ENCODE measurements around the gene DBT. TPM values are rescaled to one million over a fixed set of nuclear protein-coding genes. Genes with fewer than 3 reads are reported as not detected.

DBT gene
- total RNA-seq, 4 donors from 2014 or later, result 1.8 to 7.6 (median 4.9) TPM

GRCh38 chr1:100184536-100184935 is 65.1 kb downstream of the DBT start:
- no peaks in the 10 kb centered on the region for H3K9me3 ChIP-seq
- peaks cover 0 to 7% (median 0%) of the 10 kb centered on the region in 4 donors for H3K4me1 ChIP-seq
- intact Hi-C loops (cut with DNase I; ENCODE audit: low total_unique reads), result no loop called here
- no peak overlapping the region for H3K4me3 ChIP-seq
- 58% methylated on average over 1 of the region's 1 CpG; no CpG with 5 or more reads in 1 of the 2 donors for WGBS, 2 donors (ENCODE audit: low coverage in 1 of 2)
- in situ Hi-C loops (cut with MboI; ENCODE audit: low pct_ligation_motif_present in 1 of 4, low pct_unique_long_range_greater_than_20kb in 1 of 4, low sequenced_read_pairs in 3 of 4), result no loop called here
- H3K27ac ChIP-seq, result no peak overlapping the region
- H3K27me3 ChIP-seq, result no peaks in the 10 kb centered on the region
- DNase-seq, result no peak
- no peak for TF ChIP-seq EP300 (IDR thresholded peaks at IDR 0.05; ENCODE audit: low read depth)
- TF ChIP-seq, protein P1, sequence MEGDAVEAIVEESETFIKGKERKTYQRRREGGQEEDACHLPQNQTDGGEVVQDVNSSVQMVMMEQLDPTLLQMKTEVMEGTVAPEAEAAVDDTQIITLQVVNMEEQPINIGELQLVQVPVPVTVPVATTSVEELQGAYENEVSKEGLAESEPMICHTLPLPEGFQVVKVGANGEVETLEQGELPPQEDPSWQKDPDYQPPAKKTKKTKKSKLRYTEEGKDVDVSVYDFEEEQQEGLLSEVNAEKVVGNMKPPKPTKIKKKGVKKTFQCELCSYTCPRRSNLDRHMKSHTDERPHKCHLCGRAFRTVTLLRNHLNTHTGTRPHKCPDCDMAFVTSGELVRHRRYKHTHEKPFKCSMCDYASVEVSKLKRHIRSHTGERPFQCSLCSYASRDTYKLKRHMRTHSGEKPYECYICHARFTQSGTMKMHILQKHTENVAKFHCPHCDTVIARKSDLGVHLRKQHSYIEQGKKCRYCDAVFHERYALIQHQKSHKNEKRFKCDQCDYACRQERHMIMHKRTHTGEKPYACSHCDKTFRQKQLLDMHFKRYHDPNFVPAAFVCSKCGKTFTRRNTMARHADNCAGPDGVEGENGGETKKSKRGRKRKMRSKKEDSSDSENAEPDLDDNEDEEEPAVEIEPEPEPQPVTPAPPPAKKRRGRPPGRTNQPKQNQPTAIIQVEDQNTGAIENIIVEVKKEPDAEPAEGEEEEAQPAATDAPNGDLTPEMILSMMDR (IDR thresholded peaks at IDR 0.05), result no peak
- no peak for TF ChIP-seq POLR2A (IDR thresholded peaks at IDR 0.05)
- no peak for TF ChIP-seq POLR2AphosphoS5 (IDR thresholded peaks at IDR 0.05)
- no peaks in the 10 kb centered on the region for H3K36me3 ChIP-seq

GRCh38 chr1:100183370-100183769 is 66.3 kb downstream of the DBT start:
- Histone ChIP-seq H3K36me3 (no peaks in the 10 kb centered on the region), H3K27me3 (no peaks in the 10 kb centered on the region), H3K4me3 (no peak overlapping the region), H3K27ac (no peak overlapping the region), H3K4me1 (no peaks in the 10 kb centered on the region), H3K9me3 (no peaks in the 10 kb centered on the region)
- in situ Hi-C loops (cut with MboI; ENCODE audit: low pct_ligation_motif_present in 1 of 4, low pct_unique_long_range_greater_than_20kb in 1 of 4, low sequenced_read_pairs in 3 of 4), result no loop called here
- DNase-seq, result no peak
- intact Hi-C loops (cut with DNase I; ENCODE audit: low total_unique reads), result no loop called here
- WGBS, 2 donors (ENCODE audit: low coverage in 1 of 2), result 95 to 98% methylated on average over 3 to 4 of the region's 4 CpGs
- TF ChIP-seq, protein P1 (IDR thresholded peaks at IDR 0.05), result no peak
- TF ChIP-seq POLR2A (IDR thresholded peaks at IDR 0.05), result no peak
- TF ChIP-seq EP300 (IDR thresholded peaks at IDR 0.05; ENCODE audit: low read depth), result no peak
- TF ChIP-seq POLR2AphosphoS5 (IDR thresholded peaks at IDR 0.05), result no peak

- no peaks in the 10 kb centered on the region for H3K4me1 ChIP-seq
- no peaks in the 10 kb centered on the region for H3K9me3 ChIP-seq
- in situ Hi-C loops (cut with MboI; ENCODE audit: low pct_ligation_motif_present in 1 of 4, low pct_unique_long_range_greater_than_20kb in 1 of 4, low sequenced_read_pairs in 3 of 4) (no loop called here), intact Hi-C loops (cut with DNase I; ENCODE audit: low total_unique reads) (no loop called here)
- no peaks in the 10 kb centered on the region for H3K36me3 ChIP-seq
- H3K27me3 ChIP-seq, result no peaks in the 10 kb centered on the region
- TF ChIP-seq, protein P1 (IDR thresholded peaks at IDR 0.05), result no peak
- TF ChIP-seq EP300 (IDR thresholded peaks at IDR 0.05; ENCODE audit: low read depth) (no peak), POLR2AphosphoS5 (IDR thresholded peaks at IDR 0.05) (no peak), POLR2A (IDR thresholded peaks at IDR 0.05) (no peak)
- WGBS, 2 donors (ENCODE audit: low coverage in 1 of 2), result 59 to 68% methylated on average over 5 of the region's 5 CpGs
- H3K4me3 ChIP-seq, result no peak within 1 kb of the TSS
- H3K27ac ChIP-seq, result no peak within 1 kb of the TSS
- no peak for DNase-seq
Observed at GRCh38 chr1:100178091-100178490, 71.5 kb downstream of the DBT start, which contains the start of gene LRRC39. Gene LRRC39, minus strand, starts transcription at chr1:100178256. Its CDS starts 9,740 bp downstream, at chr1:100168516.

GRCh38 chr1:100177295-100178041 is 72.2 kb downstream of the DBT start:
- no peak for DNase-seq
- H3K27me3 ChIP-seq, result no peaks in the 10 kb centered on the region
- no peak for TF ChIP-seq EP300 (IDR thresholded peaks at IDR 0.05; ENCODE audit: low read depth)
- TF ChIP-seq POLR2A (IDR thresholded peaks at IDR 0.05), result no peak
- TF ChIP-seq POLR2AphosphoS5 (IDR thresholded peaks at IDR 0.05), result no peak
- TF ChIP-seq, protein P1 (IDR thresholded peaks at IDR 0.05), result no peak
- no peak overlapping the region for H3K4me3 ChIP-seq
- H3K4me1 ChIP-seq, result no peaks in the 10 kb centered on the region
- no peak overlapping the region for H3K27ac ChIP-seq
- 94 to 96% methylated on average over 4 of the region's 4 CpGs for WGBS, 2 donors (ENCODE audit: low coverage in 1 of 2)
- no peaks in the 10 kb centered on the region for H3K36me3 ChIP-seq
- H3K9me3 ChIP-seq, result no peaks in the 10 kb centered on the region
- intact Hi-C loops (cut with DNase I; ENCODE audit: low total_unique reads) (no loop called here), in situ Hi-C loops (cut with MboI; ENCODE audit: low pct_ligation_motif_present in 1 of 4, low pct_unique_long_range_greater_than_20kb in 1 of 4, low sequenced_read_pairs in 3 of 4) (no loop called here)
